WTC11 (cell line): ENCODE data around the gene INSL3. TPM values are rescaled to one million over a fixed set of nuclear protein-coding genes. Genes with fewer than 3 reads are reported as not detected.

Source experiments
- ATAC-seq: fragments of 200-7000 bp; cut with Tn5 transposase; 2 replicates; pipeline ENCODE4 v1.10.0; 2021; ENCODE audit warnings: mild to moderate bottlenecking, moderate library complexity
- CTCF ChIA-PET: fragments of 300-600 bp; sonication (Branson Sonifier 250); formaldehyde crosslinking; loops from one replicate; lab custom pipeline; 2021; ENCODE audit warnings: antibody characterized with exemption; lab: Charles Lee
- POLR2A ChIA-PET: fragments of 350-600 bp; sonication (Branson Sonifier 250); formaldehyde crosslinking; loops from one replicate; lab custom pipeline; 2021; ENCODE audit warnings: antibody characterized with exemption; lab: Charles Lee
- DNase-seq: peaks from one replicate; pipeline ENCODE4 v3.0.0; 2021; ENCODE audit warnings: low spot score
- H3K27ac Mint-ChIP-seq: 2 replicates; pipeline ENCODE4 v1.8.0; 2021; ENCODE audit warnings: mixed read lengths
- H3K27me3 Mint-ChIP-seq: 2 replicates; pipeline ENCODE4 v1.8.0; 2021; ENCODE audit warnings: low read depth, mild to moderate bottlenecking, moderate library complexity, mixed read lengths
- H3K36me3 Mint-ChIP-seq: 2 replicates; pipeline ENCODE4 v1.8.0; 2021; ENCODE audit warnings: mixed read lengths
- H3K4me1 Mint-ChIP-seq: 2 replicates; pipeline ENCODE4 v1.8.0; 2022; ENCODE audit warnings: mixed read lengths
- H3K4me3 Mint-ChIP-seq: 2 replicates; pipeline ENCODE4 v1.8.0; 2021; ENCODE audit warnings: mild to moderate bottlenecking, moderate library complexity, mixed read lengths
- H3K9me3 Mint-ChIP-seq: 2 replicates; pipeline ENCODE4 v1.8.0; 2021; ENCODE audit warnings: mixed read lengths
- AR ChIP-seq: fragments of 250-450 bp; sonication (Bioruptor Pico); IDR thresholded peaks from 2 replicates; pipeline ENCODE4 v1.9.0; 2021; ENCODE audit warnings: mild to moderate bottlenecking
- ARID4B ChIP-seq: sonication (generic); formaldehyde crosslinking; IDR thresholded peaks from 2 replicates; pipeline ENCODE4 v1.8.0; 2023; ENCODE audit warnings: missing genetic modification reagents, mild to moderate bottlenecking, borderline replicate concordance
- CREM ChIP-seq: sonication (generic); formaldehyde crosslinking; IDR thresholded peaks from 2 replicates; pipeline ENCODE4 v1.8.1; 2022; ENCODE audit warnings: mild to moderate bottlenecking, missing genetic modification reagents, moderate library complexity
- IRF1 ChIP-seq: sonication (generic); formaldehyde crosslinking; IDR thresholded peaks from 2 replicates; pipeline ENCODE4 v1.8.0; 2023; ENCODE audit warnings: missing genetic modification reagents
- JUN ChIP-seq: sonication (generic); formaldehyde crosslinking; IDR thresholded peaks from 2 replicates; pipeline ENCODE4 v1.8.0; 2023; ENCODE audit warnings: mild to moderate bottlenecking, missing genetic modification reagents
- NFATC4 ChIP-seq: fragments of 250-450 bp; sonication (Bioruptor Pico); IDR thresholded peaks from 2 replicates; pipeline ENCODE4 v1.9.0; 2021; ENCODE audit warnings: mild to moderate bottlenecking
- PREB ChIP-seq: sonication (generic); formaldehyde crosslinking; IDR thresholded peaks from 2 replicates; pipeline ENCODE4 v1.8.1; 2022; ENCODE audit warnings: mild to moderate bottlenecking, missing genetic modification reagents, moderate library complexity, borderline replicate concordance
- RELA ChIP-seq: sonication (generic); formaldehyde crosslinking; IDR thresholded peaks from 2 replicates; pipeline ENCODE4 v1.8.1; 2022; ENCODE audit warnings: missing genetic modification reagents, mild to moderate bottlenecking, borderline replicate concordance
- RORB ChIP-seq: fragments of 250-450 bp; sonication (Bioruptor Pico); IDR thresholded peaks from 2 replicates; pipeline ENCODE4 v1.9.0; 2021; ENCODE audit warnings: mild to moderate bottlenecking
- SMAD3 ChIP-seq: sonication (generic); formaldehyde crosslinking; IDR thresholded peaks from 2 replicates; pipeline ENCODE4 v1.8.0; 2022; ENCODE audit warnings: missing genetic modification reagents, mild to moderate bottlenecking, borderline replicate concordance
- TCF7 ChIP-seq: sonication (generic); formaldehyde crosslinking; IDR thresholded peaks from 2 replicates; pipeline ENCODE4 v1.8.0; 2022; ENCODE audit warnings: mild to moderate bottlenecking, low read depth, missing genetic modification reagents, moderate library complexity
- TEAD1 ChIP-seq: sonication (generic); formaldehyde crosslinking; IDR thresholded peaks from 2 replicates; pipeline ENCODE4 v1.8.0; 2022; ENCODE audit warnings: mild to moderate bottlenecking, missing genetic modification reagents
- ZBTB21 ChIP-seq: sonication (generic); formaldehyde crosslinking; IDR thresholded peaks from 2 replicates; pipeline ENCODE4 v1.8.1; 2023; ENCODE audit warnings: mild to moderate bottlenecking, missing genetic modification reagents, borderline replicate concordance
- ZBTB43 ChIP-seq: sonication (generic); formaldehyde crosslinking; IDR thresholded peaks from 2 replicates; pipeline ENCODE4 v1.8.1; 2023; ENCODE audit warnings: mild to moderate bottlenecking, missing genetic modification reagents
- ZNF121 ChIP-seq: sonication (generic); formaldehyde crosslinking; IDR thresholded peaks from 2 replicates; pipeline ENCODE4 v1.8.0; 2023; ENCODE audit warnings: missing genetic modification reagents
- ZNF281 ChIP-seq: sonication (generic); formaldehyde crosslinking; IDR thresholded peaks from 2 replicates; pipeline ENCODE4 v1.8.0; 2023; ENCODE audit warnings: mild to moderate bottlenecking, missing genetic modification reagents
- total RNA-seq: library from RNA; stranded (reverse); gene quantifications from 3 replicates; pipeline ENCODE4 v1.2.3, GENCODE V29; 2021

INSL3 gene
- total RNA-seq, 1 experiment from 2014 or later: 0.79 TPM

GRCh38 chr19:17788632-17789031 lies 32.7 kb downstream of the INSL3 start:
- Mint-ChIP-seq H3K9me3 (no peaks in the 10 kb centered on the region), H3K4me1 (peaks cover 8% of the 10 kb centered on the region), H3K27ac (no peak overlapping the region), H3K4me3 (no peak overlapping the region), H3K36me3 (peaks cover 7% of the 10 kb centered on the region), H3K27me3 (peaks cover 1% of the 10 kb centered on the region)
- ChIA-PET POLR2A (no interaction called here), CTCF (interaction anchor here (1.0 to 1.3 kb wide), 2 partner anchors 22 to 71 kb away, joined by 4 to 7 read pairs; partner anchors contain the start of gene RPL18A)
- ATAC-seq (no peak), DNase-seq (no peak)
- TF ChIP-seq SMAD3 (CRISPR knock-in tag) (no peak), TEAD1 (CRISPR knock-in tag) (no peak), RORB (CRISPR knock-in tag) (no peak), TCF7 (no peak), JUN (no peak), PREB (CRISPR knock-in tag) (no peak), CREM (no peak), ZBTB43 (CRISPR knock-in tag) (no peak), RELA (CRISPR knock-in tag) (no peak)

GRCh38 chr19:17787274-17787913 lies 33.9 kb downstream of the INSL3 start:
- DNase-seq (no peak), ATAC-seq (no peak)
- H3K4me1 Mint-ChIP-seq: peaks cover 5% of the 10 kb centered on the region
- H3K9me3 Mint-ChIP-seq: no peaks in the 10 kb centered on the region
- H3K4me3 Mint-ChIP-seq: no peak overlapping the region
- no peaks in the 10 kb centered on the region for H3K27me3 Mint-ChIP-seq
- TF ChIP-seq ARID4B (CRISPR knock-in tag): no peak
- TF ChIP-seq AR (CRISPR knock-in tag): no peak
- no peak for TF ChIP-seq IRF1 (CRISPR knock-in tag)
- TF ChIP-seq ZBTB21 (CRISPR knock-in tag): no peak
- no peak for TF ChIP-seq TCF7
- no peak for TF ChIP-seq ZNF281 (CRISPR knock-in tag)
- no peak for TF ChIP-seq ZNF121 (CRISPR knock-in tag)
- TF ChIP-seq NFATC4 (CRISPR knock-in tag): no peak
- no peak overlapping the region for H3K27ac Mint-ChIP-seq
- CTCF ChIA-PET: interaction anchor here (0.6 kb wide), 2 partner anchors 72 to 242 kb away, joined by 4 to 5 read pairs; no protein-coding TSS in a partner anchor
- H3K36me3 Mint-ChIP-seq: peaks cover 10% of the 10 kb centered on the region
- POLR2A ChIA-PET: no interaction called here
